Kidney (tissue), 14 donors: ENCODE results near the gene SIGLEC12. TPM values are rescaled to one million over a fixed set of nuclear protein-coding genes. Genes with fewer than 3 reads are reported as not detected.
A peak's percentile ranks its signal among the peaks of the same experiment; 100 is the strongest.

ENCODE experiments used
- DNase-seq, 5 donors: peaks; one replicate each; pipeline ENCODE4 v3.0.0-alpha.2; 2013 to 2020
- FAIRE-seq: peaks from 2 replicates; lab custom pipeline; 2012; peaks lifted over from hg19 to GRCh38; lab: Jason Lieb, UNC
- H3K27ac ChIP-seq, 2 donors: one replicate each; pipeline ENCODE4 v1.7.0; 2013; ENCODE audit warnings: low read depth in 2 of 2, low read length in 2 of 2, inconsistent platforms in 1 of 2
- H3K27me3 ChIP-seq: one replicate; pipeline ENCODE4 v1.7.1; 2013; ENCODE audit warnings: low read length, inconsistent platforms; ENCODE audit not compliant: control insufficient read depth, insufficient read depth
- H3K36me3 ChIP-seq, 3 donors: one replicate each; pipeline versions ENCODE4 v1.7.0 to v1.7.1; 2013; ENCODE audit warnings: low read length in 3 of 3, control low read depth in 1 of 3, inconsistent platforms in 1 of 3; ENCODE audit not compliant: insufficient read depth in 3 of 3, control insufficient read depth in 2 of 3
- H3K4me1 ChIP-seq, 3 donors: one replicate each; pipeline versions ENCODE4 v1.7.0 to v1.7.1; 2013; ENCODE audit warnings: low read length in 3 of 3, inconsistent platforms in 1 of 3, low read depth in 1 of 3; ENCODE audit not compliant: control insufficient read depth in 2 of 3, insufficient read depth in 2 of 3
- H3K4me3 ChIP-seq, 3 donors: one replicate each; pipeline versions ENCODE4 v1.7.0 to v1.8.1; 2013; ENCODE audit warnings: low read length in 3 of 3, control low read depth in 1 of 3, inconsistent platforms in 1 of 3
- H3K9ac ChIP-seq, 3 donors: one replicate each; pipeline versions ENCODE4 v1.7.0 to v1.7.1; 2013; ENCODE audit warnings: low read length in 3 of 3, control low read depth in 1 of 3, inconsistent platforms in 1 of 3
- H3K9me3 ChIP-seq, 3 donors: one replicate each; pipeline versions ENCODE4 v1.7.0 to v1.7.1; 2013; ENCODE audit warnings: low read length in 3 of 3, control low read depth in 1 of 3, inconsistent platforms in 1 of 3; ENCODE audit not compliant: control insufficient read depth in 2 of 3, insufficient read depth in 1 of 3
- intact Hi-C: fragments of 100-400 bp; cut with DNase I; formaldehyde crosslinking; loops from one replicate; pipeline ENCODE4 v1.11.1; 2022
- polyA plus RNA-seq: library from polyadenylated mRNA; stranded (reverse); fragments of 350-450 nt; fragmentation: Illumina TruSeq; extraction: RNeasy Lipid Tissue Mini Kit (QIAGEN cat#74804); gene quantifications from one replicate; pipeline ENCODE4 v1.2.3, GENCODE V29; 2014; ENCODE audit warnings: low read depth, low replicate concordance; ENCODE audit not compliant: insufficient read depth
- total RNA-seq: library from RNA; stranded (reverse); fragmentation: NEBNext Ultra II Directional; extraction: Animal tissue kit (Norgen Biotek cat#: 25700); gene quantifications from one replicate; pipeline ENCODE4 v1.2.1, GENCODE V29; 2021
- TF ChIP-seq, protein P1 (sequence below): IDR thresholded peaks from 3 replicates; pipeline ENCODE4 v1.5.1; 2012; ENCODE audit warnings: mild to moderate bottlenecking, moderate library complexity, borderline replicate concordance; ENCODE audit not compliant: insufficient read depth; ENCODE audit errors: extremely low read depth
- donor health status: control.
- donor health status: control.
- donor health status: control.
- donor health status: control.
- donor health status: control.
- donor health status: DM: yes; HTN: yes; CAD: no.
- donor health status: Normal renal cell carcinoma (clear cell type).

SIGLEC12 gene
- total and polyA plus RNA-seq, 2 donors from 2014 or later: 0.66 TPM; not detected in 1

DNA sequence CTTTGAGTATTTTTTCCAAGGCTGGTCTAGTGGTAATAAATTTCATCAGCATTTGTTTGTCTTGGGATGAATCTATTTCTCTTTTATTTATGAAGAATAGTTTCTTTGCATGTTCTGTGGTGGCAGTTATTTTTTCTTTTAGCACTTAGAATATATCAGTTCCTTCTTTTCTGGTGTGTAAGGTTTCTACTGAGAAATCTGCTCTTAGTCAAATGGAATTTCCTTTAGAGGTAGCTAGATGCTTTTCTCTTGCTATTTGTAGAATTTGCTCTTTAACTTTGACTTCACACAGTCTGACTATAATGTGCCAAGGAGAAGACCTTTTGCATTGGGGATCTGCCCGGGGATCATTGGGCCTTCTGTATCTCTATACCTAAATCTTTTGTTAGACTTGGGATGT lies 33.9 kb upstream of the SIGLEC12 start:
- Histone ChIP-seq H3K4me3 (no peak overlapping the region), H3K36me3 (no peaks in the 10 kb centered on the region), H3K27me3 (peaks cover 3% of the 10 kb centered on the region), H3K4me1 (no peaks in the 10 kb centered on the region), H3K9me3 (no peaks in the 10 kb centered on the region), H3K9ac (no peak overlapping the region), H3K27ac (no peak overlapping the region)
- DNase-seq: no peak
- FAIRE-seq: no peak
- TF ChIP-seq, protein P1, sequence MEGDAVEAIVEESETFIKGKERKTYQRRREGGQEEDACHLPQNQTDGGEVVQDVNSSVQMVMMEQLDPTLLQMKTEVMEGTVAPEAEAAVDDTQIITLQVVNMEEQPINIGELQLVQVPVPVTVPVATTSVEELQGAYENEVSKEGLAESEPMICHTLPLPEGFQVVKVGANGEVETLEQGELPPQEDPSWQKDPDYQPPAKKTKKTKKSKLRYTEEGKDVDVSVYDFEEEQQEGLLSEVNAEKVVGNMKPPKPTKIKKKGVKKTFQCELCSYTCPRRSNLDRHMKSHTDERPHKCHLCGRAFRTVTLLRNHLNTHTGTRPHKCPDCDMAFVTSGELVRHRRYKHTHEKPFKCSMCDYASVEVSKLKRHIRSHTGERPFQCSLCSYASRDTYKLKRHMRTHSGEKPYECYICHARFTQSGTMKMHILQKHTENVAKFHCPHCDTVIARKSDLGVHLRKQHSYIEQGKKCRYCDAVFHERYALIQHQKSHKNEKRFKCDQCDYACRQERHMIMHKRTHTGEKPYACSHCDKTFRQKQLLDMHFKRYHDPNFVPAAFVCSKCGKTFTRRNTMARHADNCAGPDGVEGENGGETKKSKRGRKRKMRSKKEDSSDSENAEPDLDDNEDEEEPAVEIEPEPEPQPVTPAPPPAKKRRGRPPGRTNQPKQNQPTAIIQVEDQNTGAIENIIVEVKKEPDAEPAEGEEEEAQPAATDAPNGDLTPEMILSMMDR: no peak
- intact Hi-C loops: no loop called here

DNA sequence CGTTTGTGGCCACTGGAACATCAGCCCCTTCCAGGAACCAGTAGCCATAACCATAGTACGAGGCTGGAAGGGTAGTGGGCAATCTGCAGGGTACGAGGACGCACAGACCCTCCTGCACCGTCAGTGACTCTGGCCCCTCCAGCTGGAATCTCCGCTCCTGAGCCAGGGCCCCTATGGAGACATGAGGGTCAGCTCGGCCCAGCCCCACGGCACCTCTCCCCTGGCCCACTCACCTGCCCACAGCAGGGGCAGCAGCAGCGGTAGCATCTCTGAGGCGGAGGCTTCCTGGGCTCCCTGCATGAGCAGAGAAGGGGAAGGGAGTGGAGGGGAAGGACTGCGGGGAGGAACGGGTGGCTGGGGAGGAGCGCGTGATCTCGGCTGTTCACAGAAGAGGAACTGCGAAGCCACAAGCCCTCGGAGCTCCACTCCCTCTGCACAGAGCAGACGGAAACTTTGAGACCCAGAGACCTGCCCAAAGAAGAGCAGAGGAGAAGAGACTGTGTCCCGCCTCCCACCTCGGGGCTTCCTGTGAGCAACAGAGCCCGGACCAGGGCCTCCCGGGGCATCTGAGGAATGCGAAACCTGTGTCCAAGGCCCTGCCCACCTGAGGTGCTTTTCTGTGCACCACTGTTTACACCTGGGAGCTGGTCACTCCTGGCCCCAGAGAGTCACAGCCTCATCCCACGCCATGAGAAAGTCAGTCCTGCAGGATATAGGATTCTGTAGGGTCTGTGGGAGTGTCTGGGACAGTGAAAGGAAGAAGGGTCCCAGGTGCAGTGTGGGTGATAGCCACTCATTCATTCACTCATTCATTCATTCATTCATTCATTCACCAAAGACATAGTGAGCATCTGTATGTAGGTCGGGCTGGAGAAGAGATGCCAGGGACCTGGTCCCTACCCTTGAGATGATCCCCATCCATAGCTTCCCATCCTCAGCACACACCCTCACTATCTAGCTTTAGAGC lies 30.0 kb upstream of the SIGLEC12 start, which contains the start of gene SIGLEC6:
TSS of gene SIGLEC6 (minus strand) at position 322 of the 967 bp plus-strand sequence. CDS start at position 300, 22 bp downstream.
- TF ChIP-seq, protein P1: no peak
- peaks cover 3% of the 10 kb centered on the region for H3K27me3 ChIP-seq
- no peak within 1 kb of the TSS for H3K4me3 ChIP-seq
- H3K9ac ChIP-seq: no peak within 1 kb of the TSS
- no peaks in the 10 kb centered on the region for H3K36me3 ChIP-seq
- intact Hi-C loops: no loop called here
- DNase-seq (peak in 2 of 5 donors; percentile 8 to 78), FAIRE-seq (no peak)
- no peaks in the 10 kb centered on the region for H3K9me3 ChIP-seq
- no peak within 1 kb of the TSS for H3K27ac ChIP-seq
- H3K4me1 ChIP-seq: no peaks in the 10 kb centered on the region

DNA sequence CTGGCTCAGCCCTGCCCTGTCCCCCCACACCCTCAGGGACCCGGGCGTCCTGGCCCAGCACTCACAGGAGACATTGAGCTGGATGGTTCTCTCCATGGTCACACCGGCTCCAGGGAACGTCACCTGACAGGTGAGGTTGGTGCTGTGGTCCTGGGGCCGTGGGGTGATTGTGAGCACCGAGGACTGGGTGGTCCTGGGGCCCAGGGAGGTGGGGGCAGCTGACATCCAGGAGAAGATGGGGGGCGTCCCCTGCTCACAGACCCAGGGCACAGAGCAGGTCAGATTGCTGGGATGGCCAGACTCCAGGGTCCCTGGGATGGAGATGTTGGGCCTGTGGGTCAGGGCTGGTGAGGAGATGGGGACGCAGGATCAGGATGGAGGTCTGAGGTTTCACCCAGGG lies 29.0 kb upstream of the SIGLEC12 start:
- DNase-seq (no peak), FAIRE-seq (no peak)
- Histone ChIP-seq H3K27ac (no peak overlapping the region), H3K4me1 (no peaks in the 10 kb centered on the region), H3K4me3 (no peak overlapping the region), H3K27me3 (peaks cover 3% of the 10 kb centered on the region), H3K9ac (no peak overlapping the region), H3K36me3 (no peaks in the 10 kb centered on the region), H3K9me3 (no peaks in the 10 kb centered on the region)
- intact Hi-C loops: no loop called here
- TF ChIP-seq, protein P1: no peak
